Type B pancreatic cell (in vitro differentiated cells): ENCODE measurements around the gene AGBL5. TPM values are rescaled to one million over a fixed set of nuclear protein-coding genes. Genes with fewer than 3 reads are reported as not detected.

ENCODE experiments used
- DNase-seq: peaks from one replicate; pipeline ENCODE4 v3.0.0; 2021; ENCODE audit warnings: mixed read lengths; ENCODE audit not compliant: unreplicated experiment; ENCODE audit errors: extremely low spot score
- H3K27ac Mint-ChIP-seq: 2 replicates; pipeline ENCODE4 v1.8.0; 2021; ENCODE audit warnings: mild to moderate bottlenecking, mixed read lengths
- H3K27me3 Mint-ChIP-seq: 2 replicates; pipeline ENCODE4 v1.8.0; 2021; ENCODE audit warnings: mixed read lengths
- H3K36me3 Mint-ChIP-seq: 2 replicates; pipeline ENCODE4 v1.8.0; 2021; ENCODE audit warnings: mixed read lengths
- H3K4me1 Mint-ChIP-seq: one replicate; pipeline ENCODE4 v1.8.0; 2021; ENCODE audit warnings: mixed read lengths; ENCODE audit not compliant: unreplicated experiment
- H3K4me3 Mint-ChIP-seq: 2 replicates; pipeline ENCODE4 v1.8.0; 2021; ENCODE audit warnings: mild to moderate bottlenecking, mixed read lengths
- H3K9me3 Mint-ChIP-seq: 2 replicates; pipeline ENCODE4 v1.8.0; 2021; ENCODE audit warnings: mixed read lengths
- total RNA-seq: library from RNA; stranded (reverse); gene quantifications from 2 replicates; pipeline ENCODE4 v1.2.1, GENCODE V29; 2021; ENCODE audit warnings: low replicate concordance
- TF ChIP-seq, protein P1 (sequence below): fragments of 200-600 bp; sonication (generic); conservative IDR thresholded peaks from 2 replicates; pipeline ENCODE4 v1.5.0; 2021; ENCODE audit warnings: antibody characterized with exemption, mild to moderate bottlenecking

The AGBL5 gene
- total RNA-seq, 1 donor from 2014 or later: 57.3 TPM

DNA sequence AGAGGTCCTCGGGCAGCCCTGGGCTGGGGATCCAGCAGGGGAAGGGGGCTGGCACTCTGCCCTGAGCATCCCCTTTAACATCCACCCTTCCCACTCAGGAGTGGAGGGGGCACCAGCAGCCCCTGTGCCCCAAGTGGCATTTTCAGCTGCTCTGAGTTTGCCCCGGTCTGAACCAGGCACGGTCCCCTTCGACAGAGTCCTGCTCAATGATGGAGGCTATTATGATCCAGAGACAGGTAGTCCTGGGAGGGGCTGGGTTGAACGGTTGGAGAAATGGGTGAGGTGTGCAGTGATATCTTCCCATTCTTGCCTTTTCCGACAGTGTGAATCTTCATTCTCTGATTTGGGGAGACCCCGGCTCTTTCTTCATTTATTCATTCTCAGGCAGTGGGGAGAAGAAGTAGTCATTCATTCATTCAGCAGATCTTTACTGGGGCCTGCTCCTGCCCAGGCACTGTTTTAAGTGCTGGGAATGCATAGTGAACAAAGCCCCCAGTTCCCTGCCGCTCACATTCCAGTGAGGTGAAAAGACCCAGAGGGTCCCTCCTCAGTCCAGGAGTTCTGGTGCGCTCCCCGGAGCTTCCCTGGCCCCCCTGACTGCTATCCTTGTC lies 33.7 kb downstream of the AGBL5 start:
- H3K4me3 Mint-ChIP-seq: peak overlapping the region; percentile 72
- DNase-seq: no peak
- H3K27me3 Mint-ChIP-seq: peaks cover 10% of the 10 kb centered on the region
- TF ChIP-seq, protein P1, sequence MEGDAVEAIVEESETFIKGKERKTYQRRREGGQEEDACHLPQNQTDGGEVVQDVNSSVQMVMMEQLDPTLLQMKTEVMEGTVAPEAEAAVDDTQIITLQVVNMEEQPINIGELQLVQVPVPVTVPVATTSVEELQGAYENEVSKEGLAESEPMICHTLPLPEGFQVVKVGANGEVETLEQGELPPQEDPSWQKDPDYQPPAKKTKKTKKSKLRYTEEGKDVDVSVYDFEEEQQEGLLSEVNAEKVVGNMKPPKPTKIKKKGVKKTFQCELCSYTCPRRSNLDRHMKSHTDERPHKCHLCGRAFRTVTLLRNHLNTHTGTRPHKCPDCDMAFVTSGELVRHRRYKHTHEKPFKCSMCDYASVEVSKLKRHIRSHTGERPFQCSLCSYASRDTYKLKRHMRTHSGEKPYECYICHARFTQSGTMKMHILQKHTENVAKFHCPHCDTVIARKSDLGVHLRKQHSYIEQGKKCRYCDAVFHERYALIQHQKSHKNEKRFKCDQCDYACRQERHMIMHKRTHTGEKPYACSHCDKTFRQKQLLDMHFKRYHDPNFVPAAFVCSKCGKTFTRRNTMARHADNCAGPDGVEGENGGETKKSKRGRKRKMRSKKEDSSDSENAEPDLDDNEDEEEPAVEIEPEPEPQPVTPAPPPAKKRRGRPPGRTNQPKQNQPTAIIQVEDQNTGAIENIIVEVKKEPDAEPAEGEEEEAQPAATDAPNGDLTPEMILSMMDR: no peak
- peaks cover 5% of the 10 kb centered on the region for H3K36me3 Mint-ChIP-seq
- peak overlapping the region; percentile 55 for H3K27ac Mint-ChIP-seq
- H3K9me3 Mint-ChIP-seq: no peaks in the 10 kb centered on the region
- H3K4me1 Mint-ChIP-seq: peaks cover 13% of the 10 kb centered on the region

DNA sequence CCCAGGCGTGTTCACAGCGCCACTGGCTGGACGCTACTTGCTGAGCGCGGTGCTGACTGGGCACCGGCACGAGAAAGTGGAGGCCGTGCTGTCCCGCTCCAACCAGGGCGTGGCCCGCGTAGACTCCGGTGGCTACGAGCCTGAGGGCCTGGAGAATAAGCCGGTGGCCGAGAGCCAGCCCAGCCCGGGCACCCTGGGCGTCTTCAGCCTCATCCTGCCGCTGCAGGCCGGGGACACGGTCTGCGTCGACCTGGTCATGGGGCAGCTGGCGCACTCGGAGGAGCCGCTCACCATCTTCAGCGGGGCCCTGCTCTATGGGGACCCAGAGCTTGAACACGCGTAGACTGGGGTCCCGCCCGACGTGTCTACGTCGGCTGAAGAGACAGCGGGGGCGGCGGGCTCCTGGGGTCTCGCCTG lies 34.2 kb downstream of the AGBL5 start:
- Mint-ChIP-seq H3K27ac (peak overlapping the region; percentile 55), H3K9me3 (no peaks in the 10 kb centered on the region), H3K36me3 (peaks cover 5% of the 10 kb centered on the region), H3K4me3 (peak overlapping the region; percentile 72), H3K27me3 (peaks cover 10% of the 10 kb centered on the region), H3K4me1 (peaks cover 10% of the 10 kb centered on the region)
- DNase-seq: no peak
- TF ChIP-seq, protein P1: no peak

DNA sequence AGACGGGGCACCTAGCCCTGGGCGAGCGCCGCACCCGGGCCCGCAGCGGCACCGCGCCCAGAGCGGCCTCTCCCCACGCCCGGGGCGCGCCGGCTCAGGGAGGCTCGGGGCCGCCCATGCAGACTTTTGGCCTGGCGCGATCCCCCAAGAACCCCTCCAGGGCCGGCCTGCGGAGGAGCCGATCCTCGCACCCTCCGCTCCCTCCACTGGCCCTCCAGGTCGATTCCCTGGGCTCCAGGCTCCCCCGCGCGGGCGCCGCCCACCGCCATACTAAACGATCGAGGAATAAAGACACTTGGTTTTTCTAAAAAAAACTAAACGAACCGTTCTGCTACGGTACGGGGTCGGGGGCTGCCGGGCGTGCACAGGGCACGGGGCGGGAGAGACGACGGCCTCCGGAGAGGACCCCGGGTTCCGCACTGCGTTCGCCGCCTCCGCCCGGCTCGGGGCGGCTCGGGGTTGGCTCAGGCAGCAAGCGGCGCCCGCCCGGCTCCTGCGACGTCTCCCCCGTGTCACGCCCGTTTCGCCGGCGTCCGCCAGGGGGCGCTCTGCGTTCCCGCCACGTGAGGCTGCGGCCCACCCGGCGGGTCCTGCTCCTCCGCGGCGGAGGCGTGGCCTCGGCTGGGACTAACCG lies 34.7 kb downstream of the AGBL5 start:
- Mint-ChIP-seq H3K9me3 (no peaks in the 10 kb centered on the region), H3K4me3 (peak overlapping the region; percentile 88), H3K27ac (no peak overlapping the region), H3K27me3 (peaks cover 10% of the 10 kb centered on the region), H3K36me3 (peaks cover 3% of the 10 kb centered on the region), H3K4me1 (peaks cover 5% of the 10 kb centered on the region)
- peak; percentile 99 for DNase-seq
- TF ChIP-seq, protein P1: peak; percentile 97

DNA sequence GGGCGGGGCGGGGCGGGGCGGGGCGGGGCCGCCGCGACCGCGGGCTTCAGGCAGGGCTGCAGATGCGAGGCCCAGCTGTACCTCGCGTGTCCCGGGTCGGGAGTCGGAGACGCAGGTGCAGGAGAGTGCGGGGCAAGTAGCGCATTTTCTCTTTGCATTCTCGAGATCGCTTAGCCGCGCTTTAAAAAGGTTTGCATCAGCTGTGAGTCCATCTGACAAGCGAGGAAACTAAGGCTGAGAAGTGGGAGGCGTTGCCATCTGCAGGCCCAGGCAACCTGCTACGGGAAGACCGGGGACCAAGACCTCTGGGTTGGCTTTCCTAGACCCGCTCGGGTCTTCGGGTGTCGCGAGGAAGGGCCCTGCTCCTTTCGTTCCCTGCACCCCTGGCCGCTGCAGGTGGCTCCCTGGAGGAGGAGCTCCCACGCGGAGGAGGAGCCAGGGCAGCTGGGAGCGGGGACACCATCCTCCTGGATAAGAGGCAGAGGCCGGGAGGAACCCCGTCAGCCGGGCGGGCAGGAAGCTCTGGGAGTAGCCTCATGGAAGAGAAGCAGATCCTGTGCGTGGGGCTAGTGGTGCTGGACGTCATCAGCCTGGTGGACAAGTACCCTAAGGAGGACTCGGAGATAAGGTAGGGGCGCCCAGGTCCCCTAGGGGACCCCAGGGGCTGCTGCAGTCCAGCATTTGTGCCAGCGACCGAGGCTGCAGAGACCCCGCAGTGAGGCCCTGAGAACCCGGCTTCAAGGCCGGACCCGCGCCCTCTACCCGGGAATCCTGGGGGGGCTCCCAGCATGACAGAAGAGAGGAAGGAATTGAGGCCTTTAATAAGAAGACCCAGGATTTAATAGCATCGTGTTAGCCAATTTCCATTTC lies 35.5 kb downstream of the AGBL5 start, which contains the start of gene KHK:
Gene KHK (plus strand): TSS at position 49 of the 870 bp plus-strand sequence. CDS start 488 bp downstream, at position 537.
- H3K9me3 Mint-ChIP-seq: no peaks in the 10 kb centered on the region
- TF ChIP-seq, protein P1: peak; percentile 49
- H3K27me3 Mint-ChIP-seq: peaks cover 10% of the 10 kb centered on the region
- peak within 1 kb of the TSS; percentile 55 for H3K27ac Mint-ChIP-seq
- H3K4me3 Mint-ChIP-seq: peak within 1 kb of the TSS; percentile 88
- no peaks in the 10 kb centered on the region for H3K36me3 Mint-ChIP-seq
- DNase-seq: no peak
- H3K4me1 Mint-ChIP-seq: peaks cover 4% of the 10 kb centered on the region

DNA sequence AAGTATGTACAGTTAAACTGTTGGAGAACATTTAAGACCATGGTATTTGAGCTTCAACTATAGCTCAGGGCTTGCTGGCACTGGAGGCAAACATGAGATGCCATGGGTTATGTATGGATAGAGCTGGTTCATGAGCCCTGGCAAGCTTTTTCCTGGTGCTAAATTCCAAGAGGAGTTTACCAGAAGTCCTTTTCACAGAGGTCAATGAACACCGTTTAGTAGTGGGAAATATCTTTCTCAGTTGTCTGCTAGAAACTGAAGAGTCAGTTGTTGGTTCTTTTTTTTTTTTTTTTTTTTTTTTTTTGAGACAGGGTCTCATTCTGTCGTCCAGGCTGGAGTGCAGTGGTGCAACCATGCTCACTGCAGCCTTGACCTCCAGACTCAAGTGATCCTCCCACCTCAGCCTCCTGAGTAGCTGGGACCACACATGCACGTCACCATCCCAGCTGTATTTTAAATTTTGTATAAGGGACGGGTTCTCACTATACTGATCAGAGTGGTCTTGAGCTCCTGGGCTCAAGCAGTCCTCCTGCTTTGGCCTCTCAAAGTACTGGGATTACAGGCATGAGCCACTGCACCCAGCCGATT lies 36.4 kb downstream of the AGBL5 start:
- Mint-ChIP-seq H3K4me1 (peaks cover 4% of the 10 kb centered on the region), H3K27ac (no peak overlapping the region), H3K36me3 (no peaks in the 10 kb centered on the region), H3K4me3 (peak overlapping the region; percentile 70), H3K27me3 (peaks cover 10% of the 10 kb centered on the region), H3K9me3 (no peaks in the 10 kb centered on the region)
- TF ChIP-seq, protein P1: no peak
- DNase-seq: no peak
